ENCODE data around the gene CACNA2D4.

The CACNA2D4 gene

GRCh38 chr12:1815814-1816729 is 102.4 kb downstream of the CACNA2D4 start:
- no peak for DNase-seq (ENCODE audit: low spot score)

DNA sequence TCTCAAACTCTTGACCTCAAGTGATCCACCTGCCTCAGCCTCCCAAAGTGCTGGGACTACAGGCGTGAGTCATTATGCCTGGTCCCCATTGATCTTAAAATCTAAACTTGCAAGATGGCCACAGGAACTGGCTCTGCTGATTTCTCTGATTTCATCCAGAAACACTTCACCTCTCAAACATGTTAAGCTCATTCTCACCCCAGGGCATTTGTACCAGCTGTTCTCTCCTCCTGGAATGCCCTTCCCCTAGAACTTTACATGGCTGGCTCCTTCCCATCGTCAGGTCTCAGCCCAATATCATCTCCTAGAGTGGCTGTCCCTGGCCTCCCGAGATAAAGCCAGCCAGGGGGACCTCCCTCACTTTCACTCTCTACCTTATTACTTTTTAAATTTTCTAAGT is 103.3 kb downstream of the CACNA2D4 start:
- DNase-seq (ENCODE audit: low spot score), result no peak

- no peak for DNase-seq (ENCODE audit: low spot score)
Measured at GRCh38 chr12:1814266-1814665, 104.2 kb downstream of the CACNA2D4 start.

GRCh38 chr12:1812650-1813302 is 105.7 kb downstream of the CACNA2D4 start:
- DNase-seq (ENCODE audit: low spot score), result no peak

- DNase-seq (ENCODE audit: low spot score), result no peak
Measured at GRCh38 chr12:1811948-1812291, 106.5 kb downstream of the CACNA2D4 start.

- no peak for DNase-seq (ENCODE audit: low spot score)
Measured at GRCh38 chr12:1811281-1811947, 107.0 kb downstream of the CACNA2D4 start.

- DNase-seq (ENCODE audit: low spot score), result no peak
Measured at GRCh38 chr12:1810931-1811280, 107.5 kb downstream of the CACNA2D4 start.

DNA sequence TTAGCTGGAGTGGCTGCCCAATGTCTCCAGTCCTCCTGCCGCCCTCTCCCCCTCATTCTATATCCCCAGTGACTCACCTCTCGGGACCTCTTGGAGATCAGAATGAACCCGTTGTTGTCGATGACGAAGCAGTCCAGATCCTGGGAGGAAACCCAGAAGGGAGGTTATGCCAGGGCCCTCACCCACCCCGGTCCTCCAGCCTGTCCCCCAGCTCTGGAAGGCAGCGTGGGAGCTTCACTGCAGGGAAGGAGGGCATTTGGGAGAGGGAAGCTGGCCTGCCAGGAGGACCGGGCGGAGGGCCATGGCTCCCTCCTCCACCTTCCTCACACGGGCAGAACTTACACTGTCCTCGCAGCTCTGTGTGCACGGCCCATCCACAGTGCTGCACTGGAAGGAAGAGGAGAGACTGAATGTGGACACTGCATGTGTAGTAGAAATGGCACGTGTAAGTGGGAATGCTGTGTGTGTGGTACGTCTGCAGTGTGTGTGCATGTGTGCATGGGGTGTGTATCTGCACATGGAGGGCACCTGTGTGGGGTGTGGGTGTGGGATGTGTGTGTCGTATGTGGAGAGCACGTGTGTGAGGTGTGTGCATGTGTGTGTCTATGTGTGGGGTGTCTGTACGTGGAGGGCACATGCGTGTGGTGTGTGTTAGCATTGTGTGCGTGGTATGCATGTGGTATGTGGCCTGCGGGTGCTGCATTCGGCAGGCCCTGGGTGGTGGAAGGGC is 108.1 kb downstream of the CACNA2D4 start:
- DNase-seq (ENCODE audit: low spot score), result no peak

DNA sequence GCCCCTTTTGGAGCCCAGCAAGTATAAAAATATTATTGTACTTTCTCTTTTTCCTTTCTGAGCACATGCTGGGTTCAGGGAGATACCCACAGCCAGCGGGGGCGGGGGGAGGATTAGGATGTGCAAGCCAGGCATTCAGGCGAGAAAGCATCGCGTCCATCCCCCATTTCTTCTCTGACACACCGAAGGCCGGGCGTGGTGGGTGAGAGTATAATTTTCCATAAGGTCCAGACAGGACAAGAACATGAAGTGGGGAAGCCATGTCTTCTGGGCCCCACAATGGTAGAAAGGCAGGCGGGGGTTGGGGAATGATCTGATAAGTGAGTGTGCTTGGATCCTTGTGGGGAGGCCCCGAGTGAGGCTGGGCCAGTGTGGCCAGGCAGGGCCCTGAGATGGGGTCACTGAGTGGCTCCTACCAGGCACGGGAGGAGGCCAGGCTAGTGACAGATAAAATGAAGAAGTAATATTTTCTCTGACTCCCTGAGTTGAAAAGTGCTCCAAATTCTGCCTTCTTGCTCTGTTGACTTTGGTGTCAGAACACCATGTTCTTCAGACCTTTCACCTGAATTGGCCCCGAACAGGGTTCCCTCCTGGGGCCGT is 108.8 kb downstream of the CACNA2D4 start:
- DNase-seq (ENCODE audit: low spot score), result no peak

GRCh38 chr12:1808798-1809480 is 109.5 kb downstream of the CACNA2D4 start:
- DNase-seq (ENCODE audit: low spot score), result no peak

DNA sequence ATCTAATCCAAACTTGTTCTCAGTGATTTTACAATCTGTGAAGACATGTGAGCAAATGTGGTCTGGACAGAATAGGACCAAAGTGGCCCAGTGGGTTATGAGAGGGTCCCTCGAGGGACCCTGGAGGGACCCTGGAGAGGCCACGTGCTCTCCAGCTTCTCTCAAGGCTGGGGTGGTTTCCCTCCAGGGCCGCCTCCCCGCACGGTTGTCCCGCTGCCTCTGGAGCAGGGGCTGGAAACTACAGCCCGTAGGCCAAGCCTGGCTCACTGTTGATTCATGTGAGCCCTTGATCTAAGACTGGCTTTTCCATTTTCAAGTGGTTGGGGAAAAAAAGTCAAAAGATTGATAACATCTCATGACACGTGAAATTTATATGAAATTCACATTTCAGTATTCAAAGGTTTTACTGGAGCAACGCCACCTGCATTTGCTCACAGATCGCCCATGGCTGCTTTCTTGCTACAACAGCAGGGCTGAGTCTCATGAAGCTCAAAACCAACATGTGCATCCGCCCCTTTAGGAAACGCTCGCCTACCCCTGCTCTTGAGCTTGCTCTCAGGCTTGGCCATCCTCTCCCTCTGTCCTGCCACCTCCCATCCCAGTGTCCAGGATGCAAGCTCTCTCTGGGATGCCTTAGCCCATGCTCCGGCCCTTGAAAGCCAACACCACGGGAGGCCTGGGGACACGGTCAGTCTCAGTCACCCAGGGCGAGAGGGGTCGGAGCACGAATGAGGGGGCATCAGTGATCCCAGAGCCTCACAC is 110.2 kb downstream of the CACNA2D4 start:
- no peak for DNase-seq (ENCODE audit: low spot score)

GRCh38 chr12:1807087-1807860 is 111.2 kb downstream of the CACNA2D4 start:
- DNase-seq (ENCODE audit: low spot score), result no peak

DNA sequence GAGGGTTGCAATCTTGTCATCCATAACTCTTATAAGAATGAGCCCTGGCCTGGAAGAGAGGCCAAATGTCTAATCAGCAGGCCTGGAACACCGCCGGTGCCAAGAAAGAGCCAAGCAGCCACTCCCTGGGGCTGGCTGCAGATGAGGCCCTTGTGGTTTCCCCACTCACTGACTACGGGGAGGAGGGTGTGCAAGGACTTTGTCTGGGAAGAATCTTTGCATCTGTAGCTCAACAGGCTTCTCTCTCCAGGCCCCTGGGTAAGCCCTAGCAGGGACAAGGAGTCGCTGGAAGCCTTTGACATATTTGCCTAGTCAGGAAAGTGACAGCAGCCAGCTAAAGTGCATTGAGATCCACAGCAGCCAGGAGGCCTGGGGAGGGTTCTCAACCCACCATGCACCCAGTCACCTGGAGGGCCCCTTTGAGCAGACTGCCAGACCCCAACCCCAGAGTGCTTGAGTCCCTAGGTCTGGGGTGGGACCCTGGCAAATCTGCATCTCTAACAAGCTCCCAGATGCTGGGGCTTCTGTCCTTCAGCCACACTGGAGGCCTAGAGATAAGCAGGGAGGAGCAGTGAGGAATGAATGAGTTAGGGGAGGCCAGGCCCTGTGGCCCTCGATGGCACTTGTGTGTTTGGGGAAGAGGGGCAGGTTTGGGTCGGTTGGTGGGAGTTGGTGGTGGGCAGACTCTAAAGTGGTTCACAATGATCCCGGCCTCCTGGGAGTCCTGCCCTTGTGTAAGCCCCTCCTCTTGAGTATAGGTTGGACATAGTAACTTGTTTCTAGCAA is 112.0 kb downstream of the CACNA2D4 start:
- DNase-seq (ENCODE audit: low spot score), result no peak

- DNase-seq (ENCODE audit: low spot score), result no peak
Measured at GRCh38 chr12:1805441-1806081, 112.9 kb downstream of the CACNA2D4 start.

DNA sequence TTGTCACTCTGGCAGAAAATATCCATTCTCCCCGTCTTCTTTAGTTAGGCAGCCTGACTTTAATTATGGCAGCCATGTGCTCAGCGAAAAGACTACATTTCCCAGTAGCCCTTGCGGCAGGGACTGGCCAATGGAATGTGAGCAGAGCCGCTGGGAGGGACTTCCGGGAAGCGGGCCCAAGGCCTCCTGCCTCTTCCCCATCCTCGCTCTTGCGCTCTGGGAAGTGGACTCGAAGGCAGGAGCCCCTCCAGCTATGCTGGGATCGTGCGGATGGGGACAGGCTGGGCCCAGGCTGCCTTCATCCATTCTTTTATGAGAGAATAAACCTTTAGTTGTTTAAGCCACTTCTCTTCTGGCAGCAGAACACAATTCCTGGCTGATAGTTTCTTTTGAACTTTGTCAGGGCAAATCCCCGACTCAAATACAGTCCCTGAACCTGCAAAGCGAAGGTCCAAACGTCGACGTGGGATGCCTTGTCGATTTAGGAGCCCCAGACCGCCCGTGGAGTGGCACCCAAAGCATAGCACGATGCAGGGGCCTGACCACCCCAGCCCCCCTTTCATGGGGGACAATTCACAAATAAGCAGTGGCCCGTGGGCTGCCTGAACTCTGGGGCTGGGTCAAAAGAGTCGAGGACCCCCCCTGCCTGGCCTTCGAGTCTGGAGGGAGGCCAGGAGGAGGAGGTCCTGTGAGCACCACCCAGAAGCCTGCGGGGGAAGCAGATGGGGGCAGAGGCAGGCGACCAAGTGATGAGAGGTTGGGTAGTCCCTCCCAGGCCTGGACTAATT is 113.7 kb downstream of the CACNA2D4 start:
- DNase-seq (ENCODE audit: low spot score), result peak; percentile 93

DNA sequence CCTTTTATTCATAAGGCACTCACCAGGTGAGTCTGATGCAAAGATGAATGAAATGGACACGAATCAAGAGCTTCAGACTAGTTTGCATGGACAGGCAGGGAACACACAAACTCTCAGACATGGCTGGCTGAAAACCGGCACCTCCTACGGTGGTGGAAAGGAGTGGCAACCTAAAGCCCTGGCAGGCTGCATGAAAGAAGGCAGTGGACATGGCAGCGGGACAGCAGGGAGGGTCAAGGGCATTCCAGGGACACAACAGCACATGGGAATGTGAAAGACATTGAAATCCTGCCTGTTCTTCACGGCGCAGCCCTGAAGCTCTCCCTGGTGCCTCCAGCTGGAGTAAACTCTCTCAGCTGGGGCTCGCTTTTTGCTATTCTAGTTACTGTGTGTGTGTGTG is 114.7 kb downstream of the CACNA2D4 start:
- DNase-seq (ENCODE audit: low spot score), result no peak

DNA sequence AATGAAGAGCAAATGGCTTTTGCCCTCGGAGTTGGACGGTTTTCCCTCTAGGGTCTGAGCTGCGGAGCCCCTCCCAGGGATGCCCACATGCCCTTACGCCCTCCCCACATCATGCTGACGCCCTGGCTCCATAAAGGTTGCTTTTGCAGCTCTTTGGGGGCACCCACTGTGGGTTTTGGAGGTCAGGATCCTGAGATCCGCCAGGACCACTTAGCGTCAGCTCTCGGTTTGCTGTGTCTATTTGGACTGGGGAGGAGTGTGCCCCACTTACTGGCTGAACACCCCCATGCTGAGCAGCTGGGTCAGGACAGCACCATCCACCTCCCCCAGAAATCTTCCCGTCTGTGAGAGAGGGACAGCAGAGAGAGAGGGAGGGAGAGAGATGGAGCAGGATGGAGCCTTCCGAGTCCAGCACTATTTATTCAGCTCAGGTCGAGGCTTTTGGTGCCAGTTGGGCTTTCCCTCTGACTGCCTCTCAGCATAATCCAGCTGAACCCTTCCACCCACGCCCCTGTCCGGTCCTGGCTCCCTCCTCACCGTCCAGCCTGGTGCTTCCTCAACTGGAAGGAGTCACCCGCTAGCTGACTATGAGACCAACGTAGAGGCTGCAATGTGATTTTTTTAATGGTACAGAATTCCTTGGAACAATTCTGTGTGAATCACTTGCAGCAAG is 117.0 kb downstream of the CACNA2D4 start:
- DNase-seq (ENCODE audit: low spot score), result no peak

Data from ecto neural progenitor cell (in vitro differentiated cells).